ENCODE results near the gene ASCC1.
A peak's percentile ranks its signal among the peaks of the same experiment; 100 is the strongest.

The ASCC1 gene

DNA sequence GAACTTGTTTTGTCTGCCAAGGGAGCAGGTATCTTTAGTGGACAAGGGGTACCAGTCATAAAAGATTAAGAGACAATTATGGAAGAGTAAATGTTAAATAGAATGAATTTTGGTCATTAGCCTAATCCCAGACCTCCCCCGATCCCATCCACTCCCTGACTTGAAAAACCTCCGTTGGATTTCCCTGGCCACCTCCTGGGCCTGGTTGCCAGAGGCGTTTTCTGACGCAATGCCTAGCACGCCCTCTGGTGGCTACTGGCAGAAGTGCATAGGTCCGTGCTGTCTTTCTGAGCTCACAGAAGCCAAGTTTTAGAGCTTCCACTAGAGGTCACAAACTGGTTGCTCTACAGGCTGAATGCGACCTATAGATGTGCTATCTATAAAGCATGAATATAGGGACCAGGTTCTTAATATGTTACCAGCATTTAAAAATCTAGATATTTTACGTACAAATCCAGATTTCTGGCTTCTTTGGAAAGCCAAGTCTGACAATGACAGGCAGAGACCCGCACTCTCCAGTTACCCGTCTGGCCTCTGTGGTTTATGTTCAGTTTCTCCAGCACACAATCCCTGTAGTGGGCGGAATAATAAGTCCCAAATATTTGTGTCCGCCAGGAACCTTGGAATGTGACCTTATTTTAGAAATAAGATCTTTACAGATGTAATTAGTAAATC lies 167.5 kb downstream of the ASCC1 start:
- TF ChIP-seq Cebpa-rat (IDR thresholded peaks at IDR 0.05): peak in 6 of 11 experiments; percentile 33 to 76 (median 43); a peak in 8 of 22 replicates
- no peak overlapping the region for H3K4me2 ChIP-seq
- H3K9ac ChIP-seq: no peak overlapping the region
- no peaks in the 10 kb centered on the region for H4K20me1 ChIP-seq
- H3K9me3 ChIP-seq (replicated peaks in 1 of 11): peaks cover 0 to 15% (median 4%) of the 10 kb centered on the region in 11 experiments; a peak in 7 of 22 replicates
- no peak overlapping the region for H3K4me3 ChIP-seq
- no peaks in the 10 kb centered on the region for H3K27me3 ChIP-seq
- no peak overlapping the region for H3K27ac ChIP-seq
- H3K4me1 ChIP-seq: peaks cover 8 to 34% (median 20%) of the 10 kb centered on the region in 10 experiments; a peak in 19 of 20 replicates
- no peaks in the 10 kb centered on the region for H3K36me3 ChIP-seq

Measured in BLaER1 treated with 17β-estradiol and CSF1 and Interleukin-3, amounts not matched to agents 10 nM and 100 nM (cell line).